GM18873 (cell line): ENCODE measurements around the gene SART3.
A peak's percentile ranks its signal among the peaks of the same experiment; 100 is the strongest.

Experiments used
- ATAC-seq: cut with Tn5 transposase; IDR thresholded peaks from one replicate; pipeline ENCODE4 v1.9.1; 2021; ENCODE audit warnings: mild to moderate bottlenecking, moderate library complexity, moderate number of reproducible peaks; ENCODE audit not compliant: unreplicated experiment, low FRiP score

SART3 gene

GRCh38 chr12:108530161-108530560, 30.8 kb downstream of the SART3 start:
- ATAC-seq = no peak

- ATAC-seq = no peak
These were observed 33.8 kb downstream of the SART3 start for GRCh38 chr12:108527166-108527496.

GRCh38 chr12:108526482-108527165, 34.3 kb downstream of the SART3 start:
- ATAC-seq = no peak

GRCh38 chr12:108525681-108526080, 35.3 kb downstream of the SART3 start:
- no peak for ATAC-seq

GRCh38 chr12:108523365-108523764, 37.6 kb downstream of the SART3 start:
- ATAC-seq = no peak

GRCh38 chr12:108519558-108519957, 41.4 kb downstream of the SART3 start:
- no peak for ATAC-seq

- ATAC-seq = no peak
These were observed 42.1 kb downstream of the SART3 start for GRCh38 chr12:108518716-108519496.

GRCh38 chr12:108518101-108518715, 42.8 kb downstream of the SART3 start:
- ATAC-seq = no peak

GRCh38 chr12:108517288-108518100, 43.5 kb downstream of the SART3 start:
- ATAC-seq = no peak

- no peak for ATAC-seq
These were observed 44.3 kb downstream of the SART3 start for GRCh38 chr12:108516511-108517275.

GRCh38 chr12:108515916-108516315, 45.1 kb downstream of the SART3 start:
- no peak for ATAC-seq

- peak; percentile 87 for ATAC-seq
These were observed 45.8 kb downstream of the SART3 start, which contains the start of gene FICD for GRCh38 chr12:108514973-108515814. TSS of gene FICD (plus strand) at chr12:108515277. CDS start at chr12:108516973, 1,696 bp downstream.

GRCh38 chr12:108514468-108514972, 46.5 kb downstream of the SART3 start:
- no peak for ATAC-seq

- ATAC-seq = no peak
These were observed 49.1 kb downstream of the SART3 start for GRCh38 chr12:108511633-108512540.

GRCh38 chr12:108510836-108511235, 50.1 kb downstream of the SART3 start:
- ATAC-seq = no peak

- ATAC-seq = no peak
These were observed 51.2 kb downstream of the SART3 start for GRCh38 chr12:108509806-108510205.

GRCh38 chr12:108507971-108508642, 52.9 kb downstream of the SART3 start:
- ATAC-seq = no peak
